Upper lobe of left lung (tissue), 6 donors: ENCODE measurements around the gene SRRM5. TPM values are rescaled to one million over a fixed set of nuclear protein-coding genes. Genes with fewer than 3 reads are reported as not detected.
A peak's percentile ranks its signal among the peaks of the same experiment; 100 is the strongest.
"Not testable (repeated sequence)": the region's sequence is repeated elsewhere in the genome, so short reads cannot be mapped to it uniquely, and the experiment has no call there.

Experiments
- ATAC-seq, 2 donors: fragments of 200-7000 bp; cut with Tn5 transposase; one replicate each; pipeline ENCODE4 v1.9.1; 2022; ENCODE audit warnings: mild to moderate bottlenecking in 2 of 2, moderate library complexity in 2 of 2; ENCODE audit not compliant: low FRiP score in 2 of 2
- DNase-seq, 2 donors: peaks; one replicate each; pipeline ENCODE4 v3.0.0-alpha.2; 2019 to 2020
- H3K27ac ChIP-seq, 4 donors: fragments of 200-600 bp; sonication (generic); one replicate each; pipeline ENCODE4 v1.5.1; 2016 to 2019
- H3K27me3 ChIP-seq, 4 donors: fragments of 200-600 bp; sonication (generic); one replicate each; pipeline ENCODE4 v1.5.1; 2017 to 2019
- H3K36me3 ChIP-seq, 4 donors: fragments of 200-600 bp; sonication (generic); one replicate each; pipeline ENCODE4 v1.5.1; 2016 to 2019
- H3K4me1 ChIP-seq, 4 donors: fragments of 200-600 bp; sonication (generic); one replicate each; pipeline ENCODE4 v1.5.1; 2018 to 2019
- H3K4me3 ChIP-seq, 4 donors: fragments of 200-600 bp; sonication (generic); one replicate each; pipeline ENCODE4 v1.5.1; 2017 to 2019; ENCODE audit warnings: mild to moderate bottlenecking in 2 of 4, moderate library complexity in 1 of 4
- H3K9me3 ChIP-seq, 4 donors: fragments of 200-600 bp; sonication (generic); one replicate each; pipeline ENCODE4 v1.5.1; 2018 to 2019
- CTCF ChIP-seq, 6 experiments: fragments of 450-650 bp in 4 of 6; fragments of 200-600 bp in 2 of 6; sonication (generic) in 2 of 6; IDR thresholded peaks; one replicate each; pipeline ENCODE4 v1.5.1; 2016 to 2019; ENCODE audit warnings: antibody characterized with exemption in 6 of 6
- EP300 ChIP-seq, 4 donors: sonication (generic); formaldehyde crosslinking; IDR thresholded peaks; one replicate each; pipeline ENCODE4 v1.5.1; 2017; ENCODE audit warnings: antibody characterized with exemption in 4 of 4, control low read depth in 2 of 4
- POLR2A ChIP-seq, 4 donors: fragments of 450-650 bp; IDR thresholded peaks; one replicate each; pipeline ENCODE4 v1.5.1; 2016 to 2017; ENCODE audit warnings: antibody characterized with exemption in 4 of 4, mild to moderate bottlenecking in 2 of 4
- POLR2AphosphoS5 ChIP-seq, 2 donors: sonication (generic); formaldehyde crosslinking; IDR thresholded peaks; one replicate each; pipeline ENCODE4 v1.5.1; 2017; ENCODE audit warnings: antibody characterized with exemption in 2 of 2
- WGBS, 2 donors: methylation state at CpG; one replicate each; pipeline ENCODE4 v1.1.5; 2017 to 2018; 5-methylcytosine and 5-hydroxymethylcytosine counted together
- total RNA-seq, 6 donors: library from RNA; depleted of rRNA in 4 of 6; stranded (reverse); fragments of >200 nt in 4 of 6; gene quantifications; one replicate each; pipeline versions ENCODE4 v1.1.0 to v1.2.1, GENCODE V29; 2016 to 2021
- donor health status: DM: no; HTN: no; CAD: no; lungs with moderate emphysema.
- donor health status: DM: no; HTN: yes; CAD: no; lungs with severe emphysema.

SRRM5 gene
- total RNA-seq, 6 donors from 2014 or later, result 0.17 to 2.1 (median 0.30) TPM; not detected in 1

- H3K4me3 ChIP-seq, result peak overlapping the region; percentile 42 to 75 (median 60)
- TF ChIP-seq CTCF (IDR thresholded peaks at IDR 0.05) (no peak), EP300 (IDR thresholded peaks at IDR 0.05) (no peak), POLR2AphosphoS5 (IDR thresholded peaks at IDR 0.05) (no peak), POLR2A (IDR thresholded peaks at IDR 0.05) (no peak)
- 10 to 30% methylated on average over 2 to 7 of the region's 7 CpGs for WGBS, 2 donors
- H3K27ac ChIP-seq, result peak overlapping the region; percentile 93 to 98 (median 96)
- H3K4me1 ChIP-seq, result peaks cover 28 to 48% (median 36%) of the 10 kb centered on the region in 4 donors
- ATAC-seq (no peak), DNase-seq (no peak)
- no peaks in the 10 kb centered on the region for H3K9me3 ChIP-seq
- H3K36me3 ChIP-seq, result peaks cover 17 to 51% (median 30%) of the 10 kb centered on the region in 4 donors
- no peaks in the 10 kb centered on the region for H3K27me3 ChIP-seq
Observed at GRCh38 chr19:43596842-43597461, 14.9 kb upstream of the SRRM5 start.

GRCh38 chr19:43597876-43598275, 14.0 kb upstream of the SRRM5 start:
- Histone ChIP-seq H3K36me3 (peaks cover 8 to 41% (median 22%) of the 10 kb centered on the region in 4 donors), H3K4me1 (peaks cover 28 to 47% (median 36%) of the 10 kb centered on the region in 4 donors), H3K9me3 (no peaks in the 10 kb centered on the region), H3K27me3 (no peaks in the 10 kb centered on the region), H3K27ac (peak overlapping the region in 1 of 4 donors; percentile 5), H3K4me3 (no peak overlapping the region)
- WGBS, 2 donors, result 33 to 45% methylated on average over 5 of the region's 5 CpGs
- no peak for ATAC-seq
- DNase-seq, result no peak
- no peak for TF ChIP-seq POLR2A (IDR thresholded peaks at IDR 0.05)
- no peak for TF ChIP-seq EP300 (IDR thresholded peaks at IDR 0.05)
- TF ChIP-seq CTCF (IDR thresholded peaks at IDR 0.05), result no peak
- TF ChIP-seq POLR2AphosphoS5 (IDR thresholded peaks at IDR 0.05), result no peak

DNA sequence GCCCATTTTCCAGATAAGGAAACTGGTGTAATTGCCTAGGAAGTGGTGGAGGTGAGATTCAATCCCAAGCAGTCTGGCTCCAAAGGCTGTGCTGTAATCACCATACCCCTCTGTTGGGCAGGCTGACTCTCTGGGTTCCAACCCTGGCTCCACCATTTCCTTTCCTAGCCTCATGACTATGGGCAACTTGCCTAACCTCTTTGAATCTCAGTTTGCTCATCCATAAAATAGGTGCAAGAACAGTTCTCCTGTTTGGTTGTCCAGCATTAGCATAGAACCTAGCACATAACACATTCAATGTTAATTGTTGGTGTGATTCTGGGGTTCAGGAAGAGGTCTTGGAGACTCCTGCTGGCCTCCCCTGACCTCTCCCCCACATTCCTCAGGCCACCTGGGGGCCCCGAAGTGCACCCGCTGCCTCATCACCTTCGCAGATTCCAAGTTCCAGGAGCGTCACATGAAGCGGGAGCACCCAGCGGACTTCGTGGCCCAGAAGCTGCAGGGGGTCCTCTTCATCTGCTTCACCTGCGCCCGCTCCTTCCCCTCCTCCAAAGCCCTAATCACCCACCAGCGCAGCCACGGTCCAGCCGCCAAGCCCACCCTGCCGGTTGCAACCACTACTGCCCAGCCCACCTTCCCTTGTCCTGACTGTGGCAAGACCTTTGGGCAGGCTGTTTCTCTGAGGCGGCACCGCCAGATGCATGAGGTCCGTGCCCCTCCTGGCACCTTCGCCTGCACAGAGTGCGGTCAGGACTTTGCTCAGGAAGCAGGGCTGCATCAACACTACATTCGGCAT, 13.2 kb upstream of the SRRM5 start:
- no peaks in the 10 kb centered on the region for H3K27me3 ChIP-seq
- no peak overlapping the region for H3K4me3 ChIP-seq
- H3K36me3 ChIP-seq, result peaks cover 5 to 34% (median 17%) of the 10 kb centered on the region in 4 donors
- DNase-seq (peak in 1 of 2 donors; percentile 78), ATAC-seq (no peak)
- H3K27ac ChIP-seq, result no peak overlapping the region
- peaks cover 26 to 39% (median 33%) of the 10 kb centered on the region in 4 donors for H3K4me1 ChIP-seq
- WGBS, 2 donors, result 96 to 97% methylated on average over 10 to 19 of the region's 19 CpGs
- H3K9me3 ChIP-seq, result no peaks in the 10 kb centered on the region
- TF ChIP-seq POLR2A (IDR thresholded peaks at IDR 0.05), result no peak
- no peak for TF ChIP-seq EP300 (IDR thresholded peaks at IDR 0.05)
- no peak for TF ChIP-seq CTCF (IDR thresholded peaks at IDR 0.05)
- no peak for TF ChIP-seq POLR2AphosphoS5 (IDR thresholded peaks at IDR 0.05)

GRCh38 chr19:43599635-43600295, 12.1 kb upstream of the SRRM5 start:
- 74 to 80% methylated on average over 4 of the region's 4 CpGs for WGBS, 2 donors
- peaks cover 5 to 34% (median 15%) of the 10 kb centered on the region in 4 donors for H3K36me3 ChIP-seq
- no peak overlapping the region for H3K27ac ChIP-seq

GRCh38 chr19:43600326-43600725, 11.6 kb upstream of the SRRM5 start:
- WGBS, 2 donors, result 91 to 96% methylated on average over 5 of the region's 5 CpGs
- H3K27ac ChIP-seq, ATAC-seq, H3K9me3 ChIP-seq, H3K27me3 ChIP-seq, H3K4me3 ChIP-seq, DNase-seq: not testable (repeated sequence)
- H3K36me3 ChIP-seq, result peaks cover 5 to 34% (median 15%) of the 10 kb centered on the region in 4 donors
- H3K4me1 ChIP-seq, result peaks cover 14 to 22% (median 18%) of the 10 kb centered on the region in 4 donors

More at GRCh38 chr19:43599635-43600295, 12.1 kb upstream of the SRRM5 start:
- Histone ChIP-seq H3K27me3 (no peaks in the 10 kb centered on the region), H3K4me3 (no peak overlapping the region), H3K9me3 (no peaks in the 10 kb centered on the region), H3K4me1 (peaks cover 15 to 28% (median 23%) of the 10 kb centered on the region in 4 donors)
- DNase-seq, result no peak
- TF ChIP-seq CTCF (IDR thresholded peaks at IDR 0.05), result no peak
- no peak for TF ChIP-seq POLR2A (IDR thresholded peaks at IDR 0.05)
- TF ChIP-seq EP300 (IDR thresholded peaks at IDR 0.05), result no peak
- no peak for TF ChIP-seq POLR2AphosphoS5 (IDR thresholded peaks at IDR 0.05)
- ATAC-seq, result no peak
